Activated gamma-delta T cell treated with Interleukin-2 at 50 U/mL for 16 hours (primary cell): ENCODE data around the gene SPATC1L.

Experiments
- DNase-seq: peaks from one replicate; pipeline ENCODE4 v3.0.0-alpha.2; 2020

Gene SPATC1L

DNA sequence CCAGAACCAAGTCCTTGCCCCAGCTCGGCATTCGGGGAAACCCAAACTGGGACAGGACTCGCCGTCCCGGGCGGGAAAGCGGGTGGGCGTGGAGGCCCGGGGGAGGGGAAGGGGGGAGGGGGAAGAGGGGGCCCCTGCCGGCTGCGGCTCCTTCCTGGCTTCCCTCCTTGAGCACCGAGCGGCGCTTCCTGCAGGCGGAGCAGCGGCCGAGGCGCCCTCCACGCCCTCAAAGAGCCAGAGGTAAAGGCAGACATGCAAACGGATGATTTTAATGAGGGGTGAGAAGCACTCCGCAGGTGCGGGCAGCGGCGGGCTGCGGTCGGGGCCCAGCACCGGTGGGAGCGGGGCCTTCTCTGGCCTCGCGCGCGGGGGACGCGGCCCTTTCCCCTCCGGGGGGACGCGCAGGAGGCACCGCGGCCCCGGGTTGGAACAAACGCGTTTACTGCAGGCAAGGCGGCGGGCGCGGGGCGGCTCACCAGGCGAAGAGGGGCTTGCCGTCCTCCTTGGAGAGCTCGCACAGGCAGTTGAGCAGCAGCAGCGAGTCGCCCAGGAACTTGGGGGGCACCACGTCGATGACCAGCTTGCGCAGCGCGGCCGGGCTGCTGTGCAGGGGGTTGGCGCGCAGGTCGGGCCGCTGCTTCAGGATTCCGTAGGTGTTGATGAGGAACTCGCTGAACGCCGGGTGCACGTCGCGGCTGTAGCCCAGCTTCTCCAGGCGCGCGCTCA, 23.2 kb downstream of the SPATC1L start:
- no peak for DNase-seq

DNA sequence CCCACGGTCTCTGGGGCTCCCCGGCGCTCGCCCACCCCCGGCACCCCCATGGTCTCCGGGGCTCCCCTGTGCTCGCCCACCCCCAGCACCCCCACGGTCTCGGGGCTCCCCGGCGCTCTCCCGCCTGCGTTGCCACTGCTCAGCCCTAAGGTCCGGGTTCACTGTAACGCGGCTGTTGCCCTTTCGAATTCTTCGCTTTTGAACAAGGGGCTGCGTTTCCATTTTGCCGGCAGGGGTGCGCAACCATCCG, 23.7 kb downstream of the SPATC1L start:
- no peak for DNase-seq

DNA sequence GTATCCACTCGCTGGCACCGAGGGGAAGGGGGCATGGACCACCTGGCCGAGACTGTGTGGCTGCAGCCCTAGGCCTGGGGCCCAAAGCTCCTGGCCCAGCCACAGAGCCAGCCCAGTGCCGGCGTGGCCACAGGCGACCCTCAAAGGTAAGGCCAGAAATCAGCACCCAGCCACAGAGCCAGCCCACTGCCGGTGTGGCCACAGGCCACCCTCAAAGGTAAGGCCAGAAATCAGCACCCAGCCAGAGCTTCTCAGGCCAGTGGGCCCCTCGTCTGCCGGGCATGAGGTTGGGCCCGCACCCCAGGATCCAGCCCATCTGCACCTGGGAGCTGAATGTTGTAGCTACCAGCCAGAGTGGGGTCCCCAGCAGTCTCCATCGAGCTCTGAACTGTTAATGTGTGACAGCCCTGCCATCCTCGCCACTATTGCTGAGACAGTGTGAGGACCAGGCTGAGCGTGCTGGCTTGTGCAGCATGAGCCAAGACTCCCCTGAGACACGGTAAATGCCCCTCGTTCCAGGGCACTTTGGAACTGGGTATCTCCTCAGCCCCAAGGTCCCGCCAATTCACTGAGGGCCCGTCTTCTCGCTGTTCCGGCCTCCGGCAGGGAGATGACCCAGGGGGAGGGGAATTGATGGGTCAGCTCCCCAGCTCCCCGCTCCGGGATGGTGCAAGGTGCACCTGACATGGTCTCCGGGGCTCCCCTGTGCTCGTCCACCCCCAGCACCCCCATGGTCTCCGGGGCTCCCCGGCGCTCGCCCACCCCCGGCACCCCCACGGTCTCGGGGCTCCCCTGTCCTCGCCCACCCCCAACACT, 24.2 kb downstream of the SPATC1L start:
- no peak for DNase-seq

DNA sequence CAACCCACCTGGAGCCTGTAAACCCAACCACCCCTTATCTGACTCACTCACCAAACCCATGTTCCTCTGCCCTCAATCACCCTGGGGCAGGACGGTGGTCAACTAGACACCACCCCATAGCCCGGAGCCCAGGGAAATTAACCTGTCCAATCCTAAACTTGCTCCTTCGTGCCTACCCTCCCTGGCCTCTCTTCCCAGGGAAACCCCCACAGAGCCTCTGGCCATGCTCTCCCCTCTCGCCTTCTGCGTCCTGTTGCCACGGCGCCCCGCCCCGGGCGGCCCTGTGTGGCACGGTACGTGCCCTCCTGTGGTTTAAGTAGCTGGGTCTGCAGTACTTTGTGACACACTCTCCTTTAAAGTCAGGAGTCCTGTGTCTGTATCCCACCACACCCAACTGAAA, 24.9 kb downstream of the SPATC1L start:
- DNase-seq, result no peak

DNA sequence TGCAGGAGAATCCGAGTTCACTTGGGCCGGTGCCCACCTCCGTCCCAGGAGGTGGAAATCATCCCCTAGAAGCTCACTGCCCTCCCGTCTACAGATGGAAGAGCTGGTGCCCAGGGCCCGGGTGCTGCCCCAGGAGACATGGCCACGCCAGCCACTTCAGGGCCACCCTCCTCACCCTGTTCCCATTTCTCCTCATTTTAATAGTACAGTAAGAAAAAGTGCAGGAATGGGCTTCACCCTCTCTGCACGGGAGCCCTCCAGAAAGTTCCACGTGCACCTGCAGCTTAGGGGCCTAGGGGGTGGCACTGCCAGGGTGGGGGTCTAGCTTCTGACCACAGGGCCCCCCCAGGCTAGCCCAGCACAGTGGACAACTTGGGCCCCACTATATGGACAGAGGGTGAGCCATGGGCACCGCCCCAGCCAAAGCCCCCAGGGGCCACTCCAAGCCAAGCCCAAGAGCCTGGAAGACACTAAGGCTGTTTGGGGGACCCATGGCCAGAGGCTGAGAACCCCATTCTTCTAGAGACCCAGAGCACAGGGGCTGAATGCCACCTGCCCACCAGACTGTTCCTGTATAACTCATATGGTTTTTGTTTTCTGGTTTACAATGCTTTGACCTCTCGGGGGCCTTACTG, 25.5 kb downstream of the SPATC1L start:
- DNase-seq, result no peak

DNA sequence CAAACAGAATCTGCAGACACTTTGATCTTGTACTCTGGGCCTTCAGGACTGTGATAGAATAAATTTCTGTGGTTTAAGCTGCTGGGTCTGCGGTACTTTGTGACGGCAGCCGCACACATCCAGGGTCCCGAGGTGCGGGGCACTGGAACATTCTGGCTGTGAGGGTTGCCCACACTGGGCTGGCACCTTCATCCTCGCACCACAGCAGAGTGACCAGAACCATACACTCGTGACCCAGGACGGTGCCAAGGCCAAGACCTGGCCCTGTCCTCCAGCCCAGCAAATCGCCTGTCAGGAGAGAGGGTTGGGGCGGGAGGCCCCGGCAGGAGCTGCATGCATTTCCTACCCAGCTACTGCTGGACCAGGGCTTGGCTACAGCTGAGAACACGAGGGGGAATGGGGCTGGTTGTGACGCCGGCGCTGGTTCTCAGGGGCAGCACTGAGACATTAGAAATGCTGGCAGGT, 26.2 kb downstream of the SPATC1L start:
- no peak for DNase-seq

DNA sequence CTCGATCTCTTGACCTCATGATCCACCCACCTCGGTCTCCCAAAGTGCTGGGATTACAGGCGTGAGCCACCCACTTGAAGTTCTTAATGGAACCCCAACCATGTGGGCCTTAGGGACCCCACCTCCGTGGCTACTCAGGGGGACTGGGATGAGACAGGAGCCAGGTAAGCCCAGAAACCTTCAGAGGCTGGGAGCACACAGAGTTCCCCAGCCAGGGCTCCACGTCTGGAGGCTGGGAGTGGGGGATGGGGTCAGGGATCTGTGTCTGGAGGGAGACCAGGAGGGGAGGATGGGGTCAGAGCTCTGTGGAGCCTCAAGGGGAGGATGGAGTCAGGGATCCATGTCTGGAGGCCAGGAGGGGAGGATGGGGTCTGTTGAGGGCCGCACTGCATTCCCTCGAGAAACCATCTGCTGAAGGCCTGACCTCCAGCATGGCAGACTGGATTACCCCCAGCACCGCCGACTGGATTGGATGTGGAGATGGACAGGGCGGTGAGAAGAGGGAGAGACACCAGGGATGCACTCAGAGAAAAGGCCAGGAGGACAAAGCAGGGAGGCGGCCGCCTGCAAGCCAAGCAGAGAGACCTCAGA, 26.8 kb downstream of the SPATC1L start:
- no peak for DNase-seq

DNA sequence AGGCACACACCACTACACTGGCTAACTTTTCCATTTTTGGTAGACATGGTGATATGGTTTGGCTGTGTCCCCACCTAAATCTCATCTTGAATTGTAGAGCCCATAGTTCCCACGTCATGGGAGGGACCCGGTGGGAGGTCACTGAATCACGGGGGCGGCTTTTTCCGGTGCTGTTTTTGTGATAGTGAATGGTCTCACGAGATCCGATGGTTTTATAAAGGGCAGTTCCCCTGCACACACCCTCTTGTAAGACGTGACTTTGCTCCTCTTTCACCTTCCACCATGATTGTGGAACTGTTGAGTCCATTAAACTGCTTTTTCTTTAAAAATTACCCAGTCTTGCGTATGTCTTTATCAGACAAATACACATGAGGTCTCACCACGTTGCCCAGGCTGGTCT, 27.6 kb downstream of the SPATC1L start:
- DNase-seq, result no peak

DNA sequence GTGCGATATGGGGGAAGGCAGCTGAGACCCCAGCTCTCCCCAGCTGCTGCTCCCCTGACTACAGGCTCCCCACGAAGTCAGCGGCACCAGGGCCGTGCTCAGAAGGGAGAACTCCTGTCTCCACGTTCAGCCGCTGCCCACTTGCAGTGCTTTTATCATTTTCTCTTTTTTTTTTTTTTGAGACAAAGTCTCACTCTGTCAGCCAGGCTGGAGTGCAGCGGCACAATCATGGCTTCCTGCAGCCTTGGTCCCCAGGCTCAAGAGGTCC, 27.9 kb downstream of the SPATC1L start:
- DNase-seq, result no peak

DNA sequence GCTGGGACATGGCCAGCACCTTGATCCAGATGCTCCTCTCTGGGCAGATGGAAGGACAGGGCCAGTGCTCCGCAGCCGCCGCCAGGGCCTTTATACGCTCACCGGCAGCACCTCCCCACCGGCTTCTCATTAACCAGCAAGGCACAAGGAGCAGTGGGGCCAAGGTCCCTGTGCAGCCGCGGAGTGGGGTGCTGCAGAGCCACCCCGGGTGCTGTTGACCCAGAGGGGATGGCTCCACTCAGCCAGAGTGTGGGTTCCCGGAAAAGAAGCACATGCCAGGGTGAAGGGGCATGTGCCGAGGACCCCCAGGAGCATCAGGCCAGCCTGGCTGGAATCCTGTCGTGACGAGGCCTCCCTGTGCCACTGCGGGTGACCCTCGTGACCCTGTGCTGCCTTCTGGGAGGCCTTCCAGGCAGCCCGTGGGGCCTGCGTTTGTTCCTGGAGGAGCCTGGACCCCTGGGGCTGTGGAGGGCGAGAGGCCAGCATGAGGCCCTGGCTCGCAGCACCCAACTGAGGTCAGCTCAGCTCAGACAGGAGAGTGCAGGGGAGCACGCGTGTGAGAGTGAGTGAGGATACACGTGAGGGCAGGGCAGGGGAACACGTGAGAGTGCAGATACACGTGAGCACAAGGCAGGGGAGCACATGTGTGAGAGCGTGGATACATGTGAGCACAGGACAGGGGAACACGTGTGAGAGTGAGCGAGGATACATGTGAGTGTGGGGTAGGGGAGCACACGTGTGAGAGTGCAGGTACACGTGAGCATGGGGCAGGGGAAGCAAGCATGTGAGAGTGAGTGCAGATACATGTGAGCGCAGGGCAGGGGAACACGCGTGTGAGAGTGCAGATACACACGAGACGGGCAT, 28.5 kb downstream of the SPATC1L start, which contains the start of gene FTCD:
FTCD (minus strand) TSS at position 66 of the 864 bp plus-strand sequence; CDS start at position 10, 56 bp downstream.
- no peak for DNase-seq

DNA sequence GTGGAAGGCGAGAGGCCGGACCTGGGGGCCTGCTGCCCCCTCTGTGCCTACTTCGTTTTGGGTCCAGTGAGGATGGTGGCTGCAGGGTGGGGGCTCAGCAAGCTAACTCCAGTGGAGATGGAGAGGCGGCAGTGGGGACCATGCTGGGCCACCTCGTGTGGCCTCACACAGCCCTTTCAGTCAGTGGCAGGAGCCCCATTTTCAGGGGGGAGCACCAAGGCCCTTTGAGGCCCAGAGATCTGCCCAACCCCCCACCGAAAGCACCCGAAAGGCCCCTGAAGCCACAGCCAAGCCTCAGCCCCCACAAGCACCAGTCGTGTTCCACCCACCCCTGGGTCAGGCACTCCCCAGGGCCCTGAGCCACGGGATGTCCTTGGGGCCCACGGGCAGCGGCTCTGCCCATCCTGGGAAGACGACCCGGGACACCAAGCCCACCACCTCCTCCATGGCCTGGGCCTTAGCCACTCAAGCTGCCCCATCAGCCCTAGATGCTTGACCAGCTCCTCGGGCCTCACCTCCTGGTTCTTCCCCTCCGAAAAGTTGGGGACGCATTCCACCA, 29.2 kb downstream of the SPATC1L start:
- no peak for DNase-seq

DNA sequence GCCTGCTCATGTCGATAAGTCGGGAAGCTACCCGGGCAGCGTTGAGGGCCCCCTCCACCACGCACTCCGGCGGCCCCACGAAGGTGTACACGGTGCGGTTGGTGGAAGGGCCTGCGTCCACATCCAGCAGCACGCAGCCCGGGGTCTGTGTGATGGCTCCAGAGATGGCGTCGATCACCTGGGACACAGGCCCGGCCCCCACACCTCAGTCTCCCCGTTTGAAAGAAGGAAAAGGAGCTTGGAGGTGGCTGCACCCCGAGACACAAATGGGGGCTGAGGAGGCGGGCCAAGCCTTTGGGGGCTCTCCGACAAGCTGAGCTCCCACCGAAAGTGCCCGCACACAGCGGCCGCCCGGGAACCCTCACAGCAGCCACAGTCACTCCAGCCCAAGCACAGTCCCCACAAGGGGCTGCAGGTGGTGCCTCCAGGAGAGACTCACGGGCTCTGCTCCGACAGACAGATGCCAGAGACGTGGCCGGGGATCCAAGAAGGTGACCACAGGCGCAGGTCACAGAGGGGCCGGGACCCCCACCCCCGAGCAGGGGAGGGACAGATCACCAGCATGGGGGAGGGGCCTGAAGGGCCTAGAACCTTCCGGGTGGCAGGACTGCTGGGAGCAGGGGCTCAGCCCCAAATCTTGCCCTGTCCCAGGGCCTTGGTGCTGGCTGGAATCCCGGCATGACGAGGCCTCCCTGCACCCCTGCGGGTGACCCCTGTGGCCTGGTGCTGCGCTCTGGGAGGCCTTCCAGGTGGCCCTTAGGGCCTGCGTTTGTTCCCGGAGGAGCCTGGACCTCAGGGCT, 29.9 kb downstream of the SPATC1L start:
- no peak for DNase-seq

DNA sequence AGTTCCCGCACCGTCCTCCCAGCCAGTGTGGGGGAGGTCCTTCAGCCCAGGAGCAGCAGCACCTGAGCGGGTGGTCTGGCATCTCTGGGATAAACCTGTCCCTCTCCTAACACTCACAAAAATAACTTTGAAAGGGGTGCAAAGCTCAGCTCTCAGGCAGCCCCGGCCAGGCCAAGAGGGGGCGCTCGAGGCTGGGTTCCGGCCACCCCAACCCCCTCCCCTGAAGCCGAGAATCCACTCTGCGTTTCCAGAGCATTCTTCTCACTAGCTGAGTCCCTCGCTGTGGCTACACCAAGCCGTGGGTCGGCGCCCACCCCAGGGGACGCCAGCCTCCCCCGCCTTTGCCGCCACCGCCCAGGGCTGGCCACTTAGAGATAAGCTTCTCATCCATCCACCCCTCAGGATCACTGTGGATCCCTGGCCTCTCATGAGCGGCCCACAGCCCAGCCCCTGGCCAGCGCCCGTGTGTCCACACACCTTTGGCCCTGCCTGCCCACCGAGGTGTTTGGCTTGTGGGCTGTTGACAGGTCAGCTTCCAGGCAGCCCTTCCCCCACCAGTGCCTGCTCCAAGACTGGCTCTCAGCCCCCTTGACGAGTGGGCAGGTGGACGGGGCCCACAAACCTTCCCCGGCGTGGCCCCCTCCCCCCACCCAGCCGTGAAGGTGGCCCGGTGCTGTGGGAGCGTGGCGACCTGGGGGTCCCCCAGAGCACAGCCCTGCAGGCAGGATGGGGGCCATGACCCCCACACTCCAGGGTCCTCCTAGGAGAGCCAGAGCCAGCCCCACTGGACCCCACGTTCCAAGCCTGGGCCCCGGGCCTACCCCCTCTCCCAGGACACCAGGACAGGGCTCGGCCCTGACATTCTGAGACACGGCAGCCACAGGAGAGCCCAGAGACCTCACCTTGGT, 30.8 kb downstream of the SPATC1L start:
- DNase-seq, result no peak

DNA sequence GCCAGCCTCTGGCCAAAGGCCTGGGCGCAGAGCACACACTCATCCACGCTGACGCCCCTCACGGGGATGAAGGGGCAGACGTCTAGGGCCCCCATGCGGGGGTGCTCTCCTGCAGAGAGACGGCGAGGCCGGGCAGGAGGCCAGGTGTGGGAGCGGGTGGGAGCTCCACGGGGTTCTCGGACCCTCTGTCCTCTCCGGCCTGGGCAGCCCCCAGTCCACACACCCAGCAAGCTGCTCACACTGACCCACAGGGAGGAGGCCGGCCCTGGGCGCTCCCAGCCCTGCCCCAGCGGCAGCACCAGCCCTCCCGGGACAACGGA, 31.4 kb downstream of the SPATC1L start:
- DNase-seq, result no peak

DNA sequence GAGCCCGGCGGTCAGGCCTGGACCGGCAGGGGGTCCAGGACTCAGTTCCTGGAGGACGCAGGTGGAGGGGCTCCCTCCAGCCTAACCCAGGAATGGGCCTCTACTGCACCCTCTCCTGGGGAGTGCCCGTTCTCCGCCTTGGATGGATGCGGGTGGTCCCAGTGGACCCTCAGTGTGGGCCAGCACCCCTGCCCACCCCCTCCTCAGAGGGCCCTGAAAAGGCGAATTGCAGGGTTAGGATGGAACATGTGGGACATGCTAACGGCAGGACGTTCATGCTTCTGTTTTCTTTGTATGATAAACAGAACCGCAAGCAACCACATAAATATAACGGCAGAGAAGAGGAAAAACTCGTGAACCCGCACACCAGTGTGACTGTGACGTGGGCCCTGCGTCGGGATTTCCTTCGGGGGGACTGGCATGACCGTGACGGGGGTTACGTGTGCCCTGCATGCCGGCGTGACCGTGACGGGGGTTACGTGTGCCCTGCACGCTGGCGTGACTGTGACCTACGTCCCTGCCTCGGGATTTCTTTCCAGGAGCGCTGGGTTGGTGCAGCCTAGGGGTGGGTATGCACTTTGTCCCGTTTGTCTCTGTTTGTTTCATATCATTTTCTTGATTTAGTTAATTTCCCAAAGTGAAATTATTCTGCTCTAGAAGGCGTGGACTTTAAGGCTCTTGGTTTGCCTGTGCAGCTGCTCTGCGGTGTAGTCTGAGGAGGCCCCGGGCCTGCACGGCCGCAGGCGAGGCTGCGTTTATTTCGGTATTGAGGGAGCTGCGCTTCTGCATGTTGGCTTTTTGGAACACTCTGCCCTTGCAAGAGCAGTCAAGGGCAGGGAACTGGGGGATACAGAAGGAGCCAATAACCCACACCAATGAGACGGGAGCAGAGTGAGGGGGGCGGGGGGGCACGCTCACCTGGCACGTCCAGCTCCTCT, 32.0 kb downstream of the SPATC1L start:
- no peak for DNase-seq

DNA sequence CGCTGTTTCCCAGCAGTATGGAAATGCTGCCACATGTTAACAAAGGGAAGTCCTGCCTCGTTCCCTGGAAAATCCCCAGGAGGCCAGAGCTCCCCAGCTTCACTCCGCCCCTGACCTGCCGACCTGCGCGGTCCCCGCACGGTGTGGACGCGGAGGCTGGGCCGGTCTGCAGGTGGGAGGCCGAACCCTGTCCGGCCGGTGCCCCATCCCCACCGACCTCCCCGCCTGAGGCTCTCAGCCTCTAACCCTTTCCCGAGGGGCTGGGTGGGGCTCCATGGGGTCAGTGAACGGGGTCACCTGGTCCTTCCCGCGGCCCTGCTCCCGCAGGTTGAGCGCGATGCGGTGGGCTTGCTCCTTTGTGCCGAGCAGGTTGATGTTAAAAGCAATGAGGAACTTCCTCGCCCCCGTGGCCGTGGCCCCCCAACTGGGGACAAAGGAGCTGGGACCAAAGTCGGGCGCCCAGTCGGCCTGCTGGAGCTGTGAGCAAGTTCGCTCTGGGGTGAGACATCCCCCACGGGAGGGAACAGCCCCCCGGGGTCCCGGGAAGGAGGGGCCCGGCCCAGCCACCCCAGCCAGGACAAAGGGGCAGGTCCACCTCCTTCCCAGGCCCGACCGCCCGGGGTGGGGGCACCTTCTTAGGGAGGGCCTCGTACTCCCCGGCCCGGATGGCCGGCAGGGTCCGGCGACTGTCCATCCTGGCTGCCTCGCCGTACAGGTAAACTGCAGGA, 32.8 kb downstream of the SPATC1L start:
- DNase-seq, result no peak

DNA sequence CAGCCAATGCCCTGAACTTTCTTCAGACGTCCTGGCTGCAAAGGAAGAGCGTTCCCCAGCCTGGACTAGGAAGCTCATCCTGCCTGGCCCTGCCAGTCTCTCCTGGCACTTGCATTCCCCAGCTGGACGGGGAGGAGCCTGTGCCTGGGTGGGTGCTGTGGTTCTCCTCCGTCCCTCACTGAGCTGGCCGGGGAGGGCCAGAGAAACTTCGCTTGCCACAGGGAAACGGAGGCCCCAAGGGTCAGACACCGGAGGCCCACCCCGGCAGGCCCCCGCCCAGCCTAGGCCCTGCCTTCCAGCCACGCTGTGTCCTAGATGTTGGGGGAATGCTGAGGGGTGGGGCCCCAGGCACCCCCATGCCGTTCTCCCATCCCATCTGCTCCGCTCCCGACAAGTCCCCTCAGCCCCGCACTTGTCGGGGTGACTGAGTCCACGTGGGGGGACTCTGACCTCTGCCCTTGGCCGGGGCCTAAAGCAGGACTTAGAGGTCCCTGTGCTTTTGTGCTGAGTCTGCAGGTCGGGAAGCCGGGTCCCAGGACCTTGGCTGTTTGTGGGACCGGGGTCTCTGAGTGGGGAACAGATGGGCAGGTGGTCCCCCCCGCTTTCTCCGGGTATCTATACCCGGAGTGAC, 33.7 kb downstream of the SPATC1L start:
- no peak for DNase-seq

DNA sequence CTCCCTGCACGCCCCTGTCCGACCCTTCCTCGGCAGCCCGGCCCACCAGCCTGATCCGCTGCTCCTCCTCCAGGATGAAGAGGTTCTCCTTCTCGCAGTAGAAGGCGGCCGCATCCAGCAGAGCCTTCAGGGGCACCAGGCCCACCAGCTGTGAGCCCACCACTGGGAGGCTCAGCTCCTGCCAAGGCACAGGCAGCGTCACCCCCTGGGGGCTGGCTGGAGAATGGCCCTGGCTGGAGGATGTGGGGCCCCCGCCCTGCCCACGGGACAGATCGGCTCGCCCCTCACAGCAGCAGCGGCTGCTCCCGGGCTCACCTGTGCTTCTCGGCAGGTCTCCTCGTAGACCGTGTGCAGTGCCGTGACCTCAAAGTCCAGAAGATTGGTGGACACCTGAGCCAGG, 34.2 kb downstream of the SPATC1L start:
- DNase-seq, result no peak
